HepG2 (cell line): Measurements from ENCODE around the gene CKAP2. TPM values are rescaled to one million over a fixed set of nuclear protein-coding genes. Genes with fewer than 3 reads are reported as not detected.

Experiments used
- HNRNPLL ChIP-seq: fragments of 200-400 bp; formaldehyde crosslinking; IDR thresholded peaks from 2 replicates; pipeline ENCODE4 v1.6.1; 2017; ENCODE audit warnings: mild to moderate bottlenecking, low read depth, low read length; ENCODE audit not compliant: poor library complexity, severe bottlenecking
- KDM2A ChIP-seq: sonication (generic); formaldehyde crosslinking; IDR thresholded peaks from 2 replicates; pipeline ENCODE4 v1.4.0; 2020; ENCODE audit warnings: low read depth, missing genetic modification reagents, borderline replicate concordance
- SIN3A ChIP-seq: IDR thresholded peaks from 2 replicates; pipeline ENCODE4 v1.6.1; 2011; ENCODE audit warnings: low read depth, mild to moderate bottlenecking, control low read depth, low read length, borderline replicate concordance
- SNRNP70 ChIP-seq: fragments of 200-400 bp; formaldehyde crosslinking; IDR thresholded peaks from 2 replicates; pipeline ENCODE4 v1.6.1; 2017; ENCODE audit warnings: mild to moderate bottlenecking, low read depth, low read length, moderate library complexity
- SP4 ChIP-seq: sonication (generic); formaldehyde crosslinking; IDR thresholded peaks from 2 replicates; pipeline ENCODE4 v1.8.1; 2023; ENCODE audit warnings: mild to moderate bottlenecking, missing genetic modification reagents
- ZNF232 ChIP-seq: sonication (generic); formaldehyde crosslinking; IDR thresholded peaks from 2 replicates; pipeline ENCODE4 v1.4.0; 2020; ENCODE audit warnings: missing genetic modification reagents, borderline replicate concordance
- ZNF383 ChIP-seq: sonication (generic); formaldehyde crosslinking; IDR thresholded peaks from 2 replicates; pipeline ENCODE4 v1.4.0; 2020; ENCODE audit warnings: missing genetic modification reagents, mild to moderate bottlenecking, borderline replicate concordance
- ZNF430 ChIP-seq: sonication (generic); formaldehyde crosslinking; IDR thresholded peaks from 2 replicates; pipeline ENCODE4 v1.9.0; 2021; ENCODE audit warnings: mild to moderate bottlenecking, missing genetic modification reagents
- polyA plus RNA-seq, 8 experiments: library from polyadenylated mRNA; depleted of rRNA in 3 of 8; stranded (reverse) in 7 of 8; unstranded in 1 of 8; fragments of >200 nt; fragmentation: Illumina TruSeq in 4 of 8; extraction: Trizol in 4 of 8; gene quantifications; 2 replicates each; pipeline versions ENCODE4 v1.2.1 to v1.2.3, GENCODE V29; 2011 to 2016; ENCODE audit warnings: low read depth in 4 of 8, missing spikeins in 1 of 8, mixed read lengths in 1 of 8; ENCODE audit not compliant: insufficient read depth in 1 of 8
- total RNA-seq, 5 experiments: library from RNA; depleted of rRNA; stranded (reverse); fragments of >200 nt; fragmentation: Illumina TruSeq; extraction: Trizol; gene quantifications; 2 replicates each; pipeline ENCODE4 v1.2.3, GENCODE V29; 2016; ENCODE audit warnings: low read depth in 1 of 5
- TF ChIP-seq, protein P1 (sequence below): sonication (generic); formaldehyde crosslinking; IDR thresholded peaks from 2 replicates; pipeline ENCODE4 v1.5.0; 2020; ENCODE audit warnings: mild to moderate bottlenecking, missing genetic modification reagents
- TF ChIP-seq, protein P2 (sequence below), 2 experiments: sonication (generic) in 1 of 2; formaldehyde crosslinking in 1 of 2; IDR thresholded peaks; 2 replicates each; pipeline versions ENCODE4 v1.5.1 to v1.6.1; 2011 to 2020; ENCODE audit warnings: borderline replicate concordance in 1 of 2, low read depth in 1 of 2, low read length in 1 of 2, mild to moderate bottlenecking in 1 of 2, missing genetic modification reagents in 1 of 2, moderate library complexity in 1 of 2
- TF ChIP-seq, protein P3 (sequence below): IDR thresholded peaks from 2 replicates; pipeline ENCODE4 v1.6.1; 2012; ENCODE audit warnings: low read length, improper control_type of control experiment
- TF ChIP-seq, protein P4 (sequence below): sonication (generic); formaldehyde crosslinking; IDR thresholded peaks from 2 replicates; pipeline ENCODE4 v1.4.0; 2020; ENCODE audit warnings: missing genetic modification reagents, borderline replicate concordance
- TF ChIP-seq, protein P5 (sequence below): sonication (generic); formaldehyde crosslinking; IDR thresholded peaks from 2 replicates; pipeline ENCODE4 v1.8.1; 2022; ENCODE audit warnings: low read depth, mild to moderate bottlenecking, missing genetic modification reagents

The CKAP2 gene
- total and polyA plus RNA-seq, 2 of the 13 experiments (the other 11 are each of a cell fraction or from before 2014, with no cell fraction given) = 6.7 to 40.3 TPM

DNA sequence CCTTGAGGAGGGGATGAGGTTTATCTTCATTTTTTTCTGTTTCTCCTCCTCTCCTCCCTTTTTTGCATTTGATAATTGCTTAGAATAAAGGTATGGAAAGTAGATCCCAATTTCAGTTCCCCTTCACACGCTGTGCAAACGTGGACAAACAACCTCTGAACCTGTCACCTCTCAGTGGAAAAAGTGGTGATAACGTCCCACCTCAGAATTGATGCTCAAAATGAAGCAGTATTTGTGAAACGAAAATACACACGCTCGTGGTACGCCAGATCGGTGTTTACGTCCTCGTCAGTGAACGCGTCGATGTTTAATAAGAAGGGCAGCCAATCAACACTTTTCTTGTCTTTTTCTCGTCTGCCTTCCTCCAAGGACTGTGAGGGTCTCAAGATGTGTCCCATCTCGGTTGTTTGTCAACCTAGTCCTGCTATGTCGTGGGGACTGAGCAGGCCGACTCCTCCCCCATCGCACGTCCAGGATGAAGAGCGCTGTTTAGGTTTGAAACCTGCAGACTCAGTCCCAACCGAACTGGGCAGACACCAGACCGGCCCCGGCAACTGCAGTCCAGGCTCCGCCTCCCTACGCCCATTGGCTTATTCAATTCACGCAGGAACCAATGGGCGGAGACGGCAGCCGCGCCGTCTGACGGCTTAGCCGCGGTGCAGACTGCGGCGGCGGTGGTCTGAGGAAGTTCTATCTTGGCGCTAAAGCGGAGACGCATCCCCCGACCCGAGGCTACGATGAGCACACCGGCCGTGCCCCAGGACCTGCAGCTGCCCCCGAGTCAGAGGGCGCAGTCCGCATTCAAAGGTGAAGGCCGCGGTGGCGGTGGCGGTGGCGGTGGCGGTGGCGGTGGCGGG is at the start of gene CKAP2 (continued):
- TF ChIP-seq, protein P1, sequence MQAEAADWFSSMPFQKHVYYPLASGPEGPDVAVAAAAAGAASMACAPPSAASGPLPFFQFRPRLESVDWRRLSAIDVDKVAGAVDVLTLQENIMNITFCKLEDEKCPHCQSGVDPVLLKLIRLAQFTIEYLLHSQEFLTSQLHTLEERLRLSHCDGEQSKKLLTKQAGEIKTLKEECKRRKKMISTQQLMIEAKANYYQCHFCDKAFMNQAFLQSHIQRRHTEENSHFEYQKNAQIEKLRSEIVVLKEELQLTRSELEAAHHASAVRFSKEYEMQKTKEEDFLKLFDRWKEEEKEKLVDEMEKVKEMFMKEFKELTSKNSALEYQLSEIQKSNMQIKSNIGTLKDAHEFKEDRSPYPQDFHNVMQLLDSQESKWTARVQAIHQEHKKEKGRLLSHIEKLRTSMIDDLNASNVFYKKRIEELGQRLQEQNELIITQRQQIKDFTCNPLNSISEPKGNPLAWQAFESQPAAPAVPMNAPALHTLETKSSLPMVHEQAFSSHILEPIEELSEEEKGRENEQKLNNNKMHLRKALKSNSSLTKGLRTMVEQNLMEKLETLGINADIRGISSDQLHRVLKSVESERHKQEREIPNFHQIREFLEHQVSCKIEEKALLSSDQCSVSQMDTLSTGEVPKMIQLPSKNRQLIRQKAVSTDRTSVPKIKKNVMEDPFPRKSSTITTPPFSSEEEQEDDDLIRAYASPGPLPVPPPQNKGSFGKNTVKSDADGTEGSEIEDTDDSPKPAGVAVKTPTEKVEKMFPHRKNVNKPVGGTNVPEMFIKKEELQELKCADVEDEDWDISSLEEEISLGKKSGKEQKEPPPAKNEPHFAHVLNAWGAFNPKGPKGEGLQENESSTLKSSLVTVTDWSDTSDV = peak; percentile 68; the same call in 1 of the 2 replicates
- TF ChIP-seq, protein P2, sequence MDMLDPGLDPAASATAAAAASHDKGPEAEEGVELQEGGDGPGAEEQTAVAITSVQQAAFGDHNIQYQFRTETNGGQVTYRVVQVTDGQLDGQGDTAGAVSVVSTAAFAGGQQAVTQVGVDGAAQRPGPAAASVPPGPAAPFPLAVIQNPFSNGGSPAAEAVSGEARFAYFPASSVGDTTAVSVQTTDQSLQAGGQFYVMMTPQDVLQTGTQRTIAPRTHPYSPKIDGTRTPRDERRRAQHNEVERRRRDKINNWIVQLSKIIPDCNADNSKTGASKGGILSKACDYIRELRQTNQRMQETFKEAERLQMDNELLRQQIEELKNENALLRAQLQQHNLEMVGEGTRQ (IDR thresholded peaks at IDR 0.05; ENCODE audit: low read depth, low read length) = no peak
- TF ChIP-seq, protein P2 (CRISPR knock-in tag; IDR thresholded peaks at IDR 0.05; ENCODE audit: borderline replicate concordance) = no peak
- TF ChIP-seq SP4 (0 out of 2 replicates have a peak, but pooled peaks have one; percentile 69), ZNF430 (CRISPR knock-in tag) (peak; percentile 71; the same call in 1 of the 2 replicates), KDM2A (CRISPR knock-in tag) (peak; percentile 76; the same call in 1 of the 2 replicates), ZNF383 (CRISPR knock-in tag) (0 out of 2 replicates have a peak, but pooled peaks have one; percentile 67), ZNF232 (CRISPR knock-in tag) (0 out of 2 replicates have a peak, but pooled peaks have one; percentile 9), HNRNPLL (peak; percentile 83), SNRNP70 (no peak), SIN3A (peak; percentile 84; the same call in 1 of the 2 replicates)
- TF ChIP-seq, protein P3, sequence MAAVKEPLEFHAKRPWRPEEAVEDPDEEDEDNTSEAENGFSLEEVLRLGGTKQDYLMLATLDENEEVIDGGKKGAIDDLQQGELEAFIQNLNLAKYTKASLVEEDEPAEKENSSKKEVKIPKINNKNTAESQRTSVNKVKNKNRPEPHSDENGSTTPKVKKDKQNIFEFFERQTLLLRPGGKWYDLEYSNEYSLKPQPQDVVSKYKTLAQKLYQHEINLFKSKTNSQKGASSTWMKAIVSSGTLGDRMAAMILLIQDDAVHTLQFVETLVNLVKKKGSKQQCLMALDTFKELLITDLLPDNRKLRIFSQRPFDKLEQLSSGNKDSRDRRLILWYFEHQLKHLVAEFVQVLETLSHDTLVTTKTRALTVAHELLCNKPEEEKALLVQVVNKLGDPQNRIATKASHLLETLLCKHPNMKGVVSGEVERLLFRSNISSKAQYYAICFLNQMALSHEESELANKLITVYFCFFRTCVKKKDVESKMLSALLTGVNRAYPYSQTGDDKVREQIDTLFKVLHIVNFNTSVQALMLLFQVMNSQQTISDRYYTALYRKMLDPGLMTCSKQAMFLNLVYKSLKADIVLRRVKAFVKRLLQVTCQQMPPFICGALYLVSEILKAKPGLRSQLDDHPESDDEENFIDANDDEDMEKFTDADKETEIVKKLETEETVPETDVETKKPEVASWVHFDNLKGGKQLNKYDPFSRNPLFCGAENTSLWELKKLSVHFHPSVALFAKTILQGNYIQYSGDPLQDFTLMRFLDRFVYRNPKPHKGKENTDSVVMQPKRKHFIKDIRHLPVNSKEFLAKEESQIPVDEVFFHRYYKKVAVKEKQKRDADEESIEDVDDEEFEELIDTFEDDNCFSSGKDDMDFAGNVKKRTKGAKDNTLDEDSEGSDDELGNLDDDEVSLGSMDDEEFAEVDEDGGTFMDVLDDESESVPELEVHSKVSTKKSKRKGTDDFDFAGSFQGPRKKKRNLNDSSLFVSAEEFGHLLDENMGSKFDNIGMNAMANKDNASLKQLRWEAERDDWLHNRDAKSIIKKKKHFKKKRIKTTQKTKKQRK = no peak
- TF ChIP-seq, protein P4, sequence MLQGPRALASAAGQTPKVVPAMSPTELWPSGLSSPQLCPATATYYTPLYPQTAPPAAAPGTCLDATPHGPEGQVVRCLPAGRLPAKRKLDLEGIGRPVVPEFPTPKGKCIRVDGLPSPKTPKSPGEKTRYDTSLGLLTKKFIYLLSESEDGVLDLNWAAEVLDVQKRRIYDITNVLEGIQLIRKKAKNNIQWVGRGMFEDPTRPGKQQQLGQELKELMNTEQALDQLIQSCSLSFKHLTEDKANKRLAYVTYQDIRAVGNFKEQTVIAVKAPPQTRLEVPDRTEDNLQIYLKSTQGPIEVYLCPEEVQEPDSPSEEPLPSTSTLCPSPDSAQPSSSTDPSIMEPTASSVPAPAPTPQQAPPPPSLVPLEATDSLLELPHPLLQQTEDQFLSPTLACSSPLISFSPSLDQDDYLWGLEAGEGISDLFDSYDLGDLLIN (CRISPR knock-in tag) = peak; percentile 8; the same call in 1 of the 2 replicates
- TF ChIP-seq, protein P5, sequence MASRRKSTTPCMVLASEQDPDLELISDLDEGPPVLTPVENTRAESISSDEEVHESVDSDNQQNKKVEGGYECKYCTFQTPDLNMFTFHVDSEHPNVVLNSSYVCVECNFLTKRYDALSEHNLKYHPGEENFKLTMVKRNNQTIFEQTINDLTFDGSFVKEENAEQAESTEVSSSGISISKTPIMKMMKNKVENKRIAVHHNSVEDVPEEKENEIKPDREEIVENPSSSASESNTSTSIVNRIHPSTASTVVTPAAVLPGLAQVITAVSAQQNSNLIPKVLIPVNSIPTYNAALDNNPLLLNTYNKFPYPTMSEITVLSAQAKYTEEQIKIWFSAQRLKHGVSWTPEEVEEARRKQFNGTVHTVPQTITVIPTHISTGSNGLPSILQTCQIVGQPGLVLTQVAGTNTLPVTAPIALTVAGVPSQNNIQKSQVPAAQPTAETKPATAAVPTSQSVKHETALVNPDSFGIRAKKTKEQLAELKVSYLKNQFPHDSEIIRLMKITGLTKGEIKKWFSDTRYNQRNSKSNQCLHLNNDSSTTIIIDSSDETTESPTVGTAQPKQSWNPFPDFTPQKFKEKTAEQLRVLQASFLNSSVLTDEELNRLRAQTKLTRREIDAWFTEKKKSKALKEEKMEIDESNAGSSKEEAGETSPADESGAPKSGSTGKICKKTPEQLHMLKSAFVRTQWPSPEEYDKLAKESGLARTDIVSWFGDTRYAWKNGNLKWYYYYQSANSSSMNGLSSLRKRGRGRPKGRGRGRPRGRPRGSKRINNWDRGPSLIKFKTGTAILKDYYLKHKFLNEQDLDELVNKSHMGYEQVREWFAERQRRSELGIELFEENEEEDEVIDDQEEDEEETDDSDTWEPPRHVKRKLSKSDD (CRISPR knock-in tag) = no peak; the same call in 1 of the 2 replicates
